ENCODE results near the gene PPP1R2.

Gene PPP1R2

DNA sequence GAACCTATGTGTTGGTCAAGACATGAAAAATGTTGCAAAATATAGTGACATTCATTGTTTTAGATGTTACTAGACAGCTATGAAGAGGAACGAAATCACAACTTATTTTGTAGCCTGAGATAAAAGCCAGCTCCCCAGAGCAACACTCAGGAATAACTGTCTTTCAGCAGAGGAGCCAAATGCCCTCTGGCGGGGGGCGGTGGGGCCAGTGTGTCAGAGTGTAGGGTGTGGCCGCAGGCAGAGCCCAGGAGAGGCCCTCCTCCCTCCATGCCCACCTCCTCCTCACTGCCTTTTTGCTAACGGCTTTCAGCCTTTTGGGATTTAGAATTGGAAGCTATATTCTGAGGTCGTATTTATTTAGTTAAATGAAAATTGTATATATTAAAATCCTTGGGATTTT lies 23.7 kb upstream of the PPP1R2 start:
- peak; percentile 59 for DNase-seq (ENCODE audit: low read depth, low spot score)

DNA sequence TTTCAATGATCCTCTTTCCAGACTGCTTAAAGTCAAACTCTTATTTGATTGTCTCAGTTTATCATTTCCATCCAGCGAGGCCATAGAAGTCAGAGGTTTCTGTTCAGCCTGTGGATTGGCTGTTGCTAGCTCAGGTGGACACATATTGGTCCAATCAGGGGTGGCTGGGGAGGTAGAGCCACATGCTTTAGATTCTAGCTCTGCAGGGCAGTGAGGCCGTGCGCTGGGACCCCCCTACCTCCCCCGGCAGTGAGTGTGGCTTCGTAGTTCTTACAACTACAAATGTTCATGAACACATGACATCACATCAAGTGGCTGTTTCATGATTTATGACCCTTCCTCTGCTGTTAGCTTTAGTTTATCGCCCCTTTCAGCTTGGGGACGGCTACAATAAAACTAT lies 22.6 kb upstream of the PPP1R2 start:
- no peak for DNase-seq (ENCODE audit: low read depth, low spot score)

DNA sequence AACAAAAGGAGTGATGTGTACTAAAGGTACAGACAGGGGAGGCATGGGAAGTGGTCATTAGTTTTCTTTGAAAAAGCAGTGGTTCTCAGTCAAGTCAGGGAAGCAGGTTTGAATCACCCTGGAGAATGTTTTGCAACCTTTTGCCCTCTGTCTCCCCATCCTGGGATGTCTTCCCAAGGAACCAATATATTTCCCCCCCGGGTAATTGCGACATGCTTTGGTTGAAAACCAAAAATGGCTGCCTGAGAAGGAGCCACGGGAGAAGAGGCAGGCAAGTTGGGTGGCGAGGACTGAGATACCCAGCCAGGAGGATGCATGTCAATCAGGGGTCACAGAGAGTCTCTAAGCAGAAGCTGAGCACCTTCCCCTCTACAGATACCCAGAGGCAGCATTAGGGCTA lies 20.2 kb upstream of the PPP1R2 start:
- DNase-seq (ENCODE audit: low read depth, low spot score) = no peak

GRCh38 chr3:195559723-195560409 lies 16.7 kb upstream of the PPP1R2 start:
- no peak for DNase-seq (ENCODE audit: low read depth, low spot score)

GRCh38 chr3:195558602-195559001 lies 15.5 kb upstream of the PPP1R2 start:
- DNase-seq (ENCODE audit: low read depth, low spot score) = peak; percentile 23

DNA sequence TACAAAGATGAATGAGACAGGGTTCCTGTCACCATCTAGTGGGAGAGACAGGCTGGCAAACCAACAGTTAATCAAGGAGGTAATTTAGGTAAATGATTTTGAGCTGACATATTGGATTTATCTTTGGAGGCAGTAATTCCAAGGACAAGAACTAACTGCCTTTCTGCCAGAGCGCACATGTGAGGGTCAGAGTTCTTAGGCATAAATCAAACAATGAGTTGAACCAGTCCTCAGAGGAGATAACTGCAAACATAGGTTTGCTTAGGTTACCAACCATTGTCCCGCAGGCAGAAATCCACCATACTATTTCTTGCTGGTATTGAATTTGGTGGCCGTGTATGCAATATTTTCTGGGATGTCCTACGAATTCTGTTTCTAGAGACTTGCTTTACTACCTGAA lies 14.2 kb upstream of the PPP1R2 start:
- no peak for DNase-seq (ENCODE audit: low read depth, low spot score)

DNA sequence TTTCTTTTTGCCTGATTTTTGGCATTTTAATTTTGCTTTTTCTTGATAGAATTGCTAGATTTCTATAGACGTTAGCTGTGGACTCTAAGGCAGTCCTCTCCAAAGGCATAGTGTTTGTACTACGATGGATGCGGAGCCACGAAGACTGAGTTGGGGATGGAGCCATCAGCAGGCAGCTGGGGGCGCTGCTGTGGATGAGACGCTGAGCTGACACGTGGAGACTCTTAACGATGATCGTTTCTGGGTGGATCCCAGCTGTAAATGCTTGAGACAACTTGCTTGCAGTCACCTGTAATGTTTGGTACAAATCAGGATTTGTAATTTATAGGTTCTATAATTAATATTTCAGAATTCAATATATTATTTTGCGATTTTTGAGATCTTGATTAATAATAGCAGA lies 13.3 kb upstream of the PPP1R2 start:
- no peak for DNase-seq (ENCODE audit: low read depth, low spot score)

- no peak for DNase-seq (ENCODE audit: low read depth, low spot score)
Observed at GRCh38 chr3:195555110-195555509, 12.0 kb upstream of the PPP1R2 start.

DNA sequence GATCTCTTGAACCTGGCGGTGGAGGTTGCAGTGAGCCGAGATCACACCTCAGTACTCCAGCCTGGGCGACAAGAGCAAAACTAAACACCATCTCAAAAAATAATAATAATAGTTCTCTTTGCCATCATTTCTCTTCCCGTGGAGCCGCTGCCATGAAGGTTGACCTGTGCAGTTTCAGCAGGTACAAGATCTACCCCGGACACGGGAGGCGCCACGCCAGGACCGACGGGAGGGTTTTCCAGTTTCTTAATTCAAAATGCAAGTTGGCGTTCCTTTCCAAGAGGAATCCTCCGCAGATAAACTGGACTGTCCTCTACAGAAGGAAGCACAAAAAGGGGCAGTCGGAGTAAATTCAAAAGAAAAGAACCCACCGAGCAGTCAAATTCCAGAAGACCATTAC lies 11.3 kb upstream of the PPP1R2 start:
- DNase-seq (ENCODE audit: low read depth, low spot score) = no peak

GRCh38 chr3:195553268-195553667 lies 10.1 kb upstream of the PPP1R2 start:
- DNase-seq (ENCODE audit: low read depth, low spot score) = peak; percentile 50

GRCh38 chr3:195551381-195551978 lies 8.4 kb upstream of the PPP1R2 start:
- peak; percentile 62 for DNase-seq (ENCODE audit: low read depth, low spot score)

GRCh38 chr3:195550723-195551122 lies 7.6 kb upstream of the PPP1R2 start:
- no peak for DNase-seq (ENCODE audit: low read depth, low spot score)

DNA sequence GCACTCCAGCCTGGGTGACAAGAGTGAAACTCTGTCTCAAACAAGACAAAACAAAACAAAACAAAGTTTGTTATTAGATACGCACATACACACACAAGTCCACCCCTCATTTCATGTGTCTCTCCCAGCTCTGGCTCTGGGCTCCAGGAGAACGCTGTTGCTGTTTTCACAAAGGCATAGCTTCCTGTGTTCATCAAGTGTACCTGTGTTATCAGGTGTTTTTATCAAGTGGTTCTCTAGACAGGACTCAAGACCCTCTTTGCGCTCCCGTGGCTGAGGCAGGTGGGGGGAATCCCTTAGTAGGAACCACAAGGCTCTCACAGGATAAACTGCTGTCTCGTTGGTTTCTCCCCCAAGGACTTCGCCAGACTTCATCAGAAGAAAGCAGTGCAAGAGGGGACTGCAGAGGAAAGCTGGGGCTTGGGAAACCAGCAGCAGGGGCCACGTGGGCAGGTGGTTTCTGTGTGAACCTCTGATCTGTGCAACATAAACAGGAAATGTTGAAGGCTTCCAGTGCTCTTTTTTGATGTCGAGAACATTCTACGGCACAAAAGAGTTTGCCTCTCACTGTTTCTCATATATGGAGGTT lies 6.9 kb upstream of the PPP1R2 start:
- DNase-seq (ENCODE audit: low read depth, low spot score) = no peak

GRCh38 chr3:195548987-195549386 lies 5.9 kb upstream of the PPP1R2 start:
- DNase-seq (ENCODE audit: low read depth, low spot score) = no peak

- peak; percentile 67 for DNase-seq (ENCODE audit: low read depth, low spot score)
Observed at GRCh38 chr3:195548501-195548900, 5.4 kb upstream of the PPP1R2 start.

DNA sequence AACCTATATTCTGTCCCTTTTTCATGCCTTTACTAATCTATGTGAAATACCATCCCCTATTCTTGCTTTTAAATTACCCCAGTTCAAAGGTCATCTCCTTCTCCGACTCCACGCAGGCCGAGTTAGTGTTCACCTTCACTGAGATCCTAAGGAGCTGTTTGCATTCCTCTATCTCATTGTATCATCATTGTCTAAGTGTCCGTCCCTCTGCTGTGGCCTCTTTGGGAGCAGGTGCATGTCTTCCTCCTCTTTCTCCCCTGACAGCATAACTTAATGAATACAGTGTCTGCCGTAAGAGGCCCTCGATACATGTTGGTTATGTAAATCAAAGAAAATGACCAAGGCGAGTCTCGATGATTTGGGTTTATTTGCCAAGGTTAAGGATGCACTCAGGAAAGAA lies 4.9 kb upstream of the PPP1R2 start:
- DNase-seq (ENCODE audit: low read depth, low spot score) = peak; percentile 32

GRCh38 chr3:195546130-195546560 lies 3.0 kb upstream of the PPP1R2 start:
- no peak for DNase-seq (ENCODE audit: low read depth, low spot score)

GRCh38 chr3:195544634-195545033 lies 1.5 kb upstream of the PPP1R2 start:
- no peak for DNase-seq (ENCODE audit: low read depth, low spot score)

DNA sequence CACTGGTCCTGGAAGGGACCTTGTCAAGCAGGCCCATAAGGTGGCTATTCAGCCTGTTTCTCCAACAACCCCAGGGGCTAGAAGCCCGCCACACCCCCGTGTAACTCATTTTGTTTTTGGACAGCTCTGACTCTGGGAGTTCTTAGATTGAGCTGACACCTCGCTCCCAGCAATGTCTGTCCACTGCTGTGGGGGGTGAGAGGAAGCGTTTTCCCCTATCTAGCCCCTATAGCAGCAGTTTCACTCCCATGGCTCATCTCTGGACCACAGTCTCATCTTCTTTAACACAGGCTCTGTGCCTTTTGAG lies 1.1 kb upstream of the PPP1R2 start:
- DNase-seq (ENCODE audit: low read depth, low spot score) = no peak

DNA sequence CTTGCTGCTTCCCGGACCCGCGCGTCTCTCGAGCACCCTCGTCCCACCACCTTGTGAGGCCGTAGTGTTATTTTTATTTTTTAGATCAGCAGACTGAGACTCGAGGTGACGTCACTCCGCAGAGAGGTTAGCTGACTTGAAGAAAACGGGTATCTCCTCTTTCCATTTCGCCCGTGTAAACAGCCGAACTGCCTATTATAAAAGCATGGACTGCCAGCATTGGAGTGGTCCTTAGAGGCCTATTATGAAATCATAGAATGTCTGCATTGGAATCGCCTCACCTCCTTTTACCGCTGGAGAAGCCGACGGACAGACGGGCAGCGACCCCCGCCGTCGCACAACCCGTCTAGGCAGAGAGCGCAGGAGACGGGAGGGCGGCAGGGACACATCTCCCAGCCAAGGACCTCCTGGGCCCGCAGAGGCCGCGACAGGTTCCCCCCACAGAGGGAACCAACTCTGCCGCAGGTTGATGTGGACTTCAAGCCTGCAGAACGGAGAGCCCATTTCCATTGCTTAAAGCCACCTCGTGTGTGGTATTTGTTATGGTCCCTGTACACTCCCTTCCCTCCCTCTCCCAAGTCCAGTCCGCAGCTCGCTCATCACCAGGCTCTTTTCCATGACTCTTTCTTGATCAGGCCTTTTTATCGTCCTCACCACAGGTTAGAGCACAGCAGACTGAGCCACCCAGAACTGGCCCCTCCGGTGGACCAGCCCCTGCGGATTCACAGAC lies 540 bp upstream of the PPP1R2 start:
- DNase-seq (ENCODE audit: low read depth, low spot score) = peak; percentile 73

DNA sequence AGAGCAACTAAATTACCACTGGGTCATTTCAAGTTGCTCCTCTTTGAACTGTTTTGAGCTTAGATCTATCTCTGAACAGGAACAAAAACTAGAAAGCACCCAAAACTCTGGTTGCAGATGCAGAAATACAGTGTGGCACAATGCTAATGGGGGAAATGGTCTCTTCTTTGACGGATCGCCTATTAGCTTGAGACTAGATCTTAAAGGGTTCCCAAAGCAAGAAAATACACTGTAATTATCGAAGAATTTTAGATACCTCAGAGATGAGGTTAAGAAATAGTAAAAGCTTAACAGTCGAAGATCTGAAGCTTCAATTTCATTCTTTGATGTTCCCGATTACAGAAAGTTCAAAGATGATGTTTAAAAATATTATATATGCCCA lies 818 bp downstream of the PPP1R2 start:
- DNase-seq (ENCODE audit: low read depth, low spot score) = no peak

GRCh38 chr3:195540511-195540910 lies 2.6 kb downstream of the PPP1R2 start:
- no peak for DNase-seq (ENCODE audit: low read depth, low spot score)

DNA sequence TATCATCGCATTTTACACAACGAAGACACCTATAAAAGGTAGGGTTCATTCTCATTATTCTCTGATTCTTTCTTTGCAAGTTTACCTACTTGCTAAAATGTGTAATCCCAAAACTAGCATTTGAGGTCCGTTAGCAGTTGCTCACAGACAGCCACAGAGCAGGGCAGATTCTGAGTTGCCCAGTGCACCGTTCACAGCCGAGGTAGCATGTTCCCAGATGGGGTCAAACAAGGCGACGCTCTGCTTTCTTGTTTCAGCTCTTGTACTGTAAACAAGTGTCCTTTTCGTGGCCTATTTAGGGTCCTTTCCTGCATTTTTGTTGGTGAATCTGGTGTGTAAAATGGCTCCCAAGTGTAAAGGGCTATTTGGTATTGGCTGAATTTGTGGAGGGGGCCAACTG lies 3.1 kb downstream of the PPP1R2 start:
- no peak for DNase-seq (ENCODE audit: low read depth, low spot score)

All from ELF-1 (cell line).